HepG2 (cell line): ENCODE results near the gene USP30. TPM values are rescaled to one million over a fixed set of nuclear protein-coding genes. Genes with fewer than 3 reads are reported as not detected.

Experiments
- HNRNPLL ChIP-seq: fragments of 200-400 bp; formaldehyde crosslinking; IDR thresholded peaks from 2 replicates; pipeline ENCODE4 v1.6.1; 2017; ENCODE audit warnings: mild to moderate bottlenecking, low read depth, low read length; ENCODE audit not compliant: poor library complexity, severe bottlenecking
- MTA1 ChIP-seq: sonication (generic); formaldehyde crosslinking; IDR thresholded peaks from 2 replicates; pipeline ENCODE4 v1.4.0; 2020; ENCODE audit warnings: missing genetic modification reagents, mild to moderate bottlenecking, borderline replicate concordance
- SIX1 ChIP-seq: sonication (generic); formaldehyde crosslinking; IDR thresholded peaks from 2 replicates; pipeline ENCODE4 v1.4.0; 2020; ENCODE audit warnings: missing genetic modification reagents, borderline replicate concordance
- SRSF1 ChIP-seq: fragments of 200-400 bp; formaldehyde crosslinking; optimal IDR thresholded peaks from 2 replicates; pipeline ENCODE3; 2017; ENCODE audit warnings: mild to moderate bottlenecking, low read depth, low read length, moderate library complexity
- TCF12 ChIP-seq, 2 experiments: fragments of 450-650 bp in 1 of 2; sonication (generic) in 1 of 2; formaldehyde crosslinking in 1 of 2; IDR thresholded peaks; 2 replicates each; pipeline versions ENCODE4 v1.6.1 to v1.8.0; 2017 to 2022; ENCODE audit warnings: antibody characterized with exemption in 1 of 2, mild to moderate bottlenecking in 1 of 2, missing genetic modification reagents in 1 of 2, moderate library complexity in 1 of 2
- ZNF709 ChIP-seq: sonication (generic); formaldehyde crosslinking; IDR thresholded peaks from 2 replicates; pipeline ENCODE4 v1.5.0; 2020; ENCODE audit warnings: mild to moderate bottlenecking, missing genetic modification reagents
- polyA plus RNA-seq, 8 experiments: library from polyadenylated mRNA; depleted of rRNA in 3 of 8; stranded (reverse) in 7 of 8; unstranded in 1 of 8; fragments of >200 nt; fragmentation: Illumina TruSeq in 4 of 8; extraction: Trizol in 4 of 8; gene quantifications; 2 replicates each; pipeline versions ENCODE4 v1.2.1 to v1.2.3, GENCODE V29; 2011 to 2016; ENCODE audit warnings: low read depth in 4 of 8, missing spikeins in 1 of 8, mixed read lengths in 1 of 8; ENCODE audit not compliant: insufficient read depth in 1 of 8
- total RNA-seq, 5 experiments: library from RNA; depleted of rRNA; stranded (reverse); fragments of >200 nt; fragmentation: Illumina TruSeq; extraction: Trizol; gene quantifications; 2 replicates each; pipeline ENCODE4 v1.2.3, GENCODE V29; 2016; ENCODE audit warnings: low read depth in 1 of 5
- TF ChIP-seq, protein P1 (sequence below): sonication (generic); formaldehyde crosslinking; IDR thresholded peaks from 2 replicates; pipeline ENCODE4 v1.5.0; 2020; ENCODE audit warnings: mild to moderate bottlenecking, missing genetic modification reagents, borderline replicate concordance
- TF ChIP-seq, protein P2 (sequence below): sonication (generic); formaldehyde crosslinking; IDR thresholded peaks from one replicate; pipeline ENCODE4 v1.5.1; 2020; ENCODE audit warnings: mild to moderate bottlenecking, missing genetic modification reagents; ENCODE audit errors: not compliant biosample characterization
- TF ChIP-seq, protein P3 (sequence below): sonication (generic); formaldehyde crosslinking; IDR thresholded peaks from 2 replicates; pipeline ENCODE4 v1.5.1; 2020; ENCODE audit warnings: missing genetic modification reagents, mild to moderate bottlenecking, borderline replicate concordance

USP30 gene
- total and polyA plus RNA-seq, 2 of the 13 experiments (the other 11 are each of a cell fraction or from before 2014, with no cell fraction given), result 11.2 to 20.8 TPM

GRCh38 chr12:109020796-109021380, 31.5 kb upstream of the USP30 start, which contains the start of gene SVOP (continued):
- TF ChIP-seq, protein P1, sequence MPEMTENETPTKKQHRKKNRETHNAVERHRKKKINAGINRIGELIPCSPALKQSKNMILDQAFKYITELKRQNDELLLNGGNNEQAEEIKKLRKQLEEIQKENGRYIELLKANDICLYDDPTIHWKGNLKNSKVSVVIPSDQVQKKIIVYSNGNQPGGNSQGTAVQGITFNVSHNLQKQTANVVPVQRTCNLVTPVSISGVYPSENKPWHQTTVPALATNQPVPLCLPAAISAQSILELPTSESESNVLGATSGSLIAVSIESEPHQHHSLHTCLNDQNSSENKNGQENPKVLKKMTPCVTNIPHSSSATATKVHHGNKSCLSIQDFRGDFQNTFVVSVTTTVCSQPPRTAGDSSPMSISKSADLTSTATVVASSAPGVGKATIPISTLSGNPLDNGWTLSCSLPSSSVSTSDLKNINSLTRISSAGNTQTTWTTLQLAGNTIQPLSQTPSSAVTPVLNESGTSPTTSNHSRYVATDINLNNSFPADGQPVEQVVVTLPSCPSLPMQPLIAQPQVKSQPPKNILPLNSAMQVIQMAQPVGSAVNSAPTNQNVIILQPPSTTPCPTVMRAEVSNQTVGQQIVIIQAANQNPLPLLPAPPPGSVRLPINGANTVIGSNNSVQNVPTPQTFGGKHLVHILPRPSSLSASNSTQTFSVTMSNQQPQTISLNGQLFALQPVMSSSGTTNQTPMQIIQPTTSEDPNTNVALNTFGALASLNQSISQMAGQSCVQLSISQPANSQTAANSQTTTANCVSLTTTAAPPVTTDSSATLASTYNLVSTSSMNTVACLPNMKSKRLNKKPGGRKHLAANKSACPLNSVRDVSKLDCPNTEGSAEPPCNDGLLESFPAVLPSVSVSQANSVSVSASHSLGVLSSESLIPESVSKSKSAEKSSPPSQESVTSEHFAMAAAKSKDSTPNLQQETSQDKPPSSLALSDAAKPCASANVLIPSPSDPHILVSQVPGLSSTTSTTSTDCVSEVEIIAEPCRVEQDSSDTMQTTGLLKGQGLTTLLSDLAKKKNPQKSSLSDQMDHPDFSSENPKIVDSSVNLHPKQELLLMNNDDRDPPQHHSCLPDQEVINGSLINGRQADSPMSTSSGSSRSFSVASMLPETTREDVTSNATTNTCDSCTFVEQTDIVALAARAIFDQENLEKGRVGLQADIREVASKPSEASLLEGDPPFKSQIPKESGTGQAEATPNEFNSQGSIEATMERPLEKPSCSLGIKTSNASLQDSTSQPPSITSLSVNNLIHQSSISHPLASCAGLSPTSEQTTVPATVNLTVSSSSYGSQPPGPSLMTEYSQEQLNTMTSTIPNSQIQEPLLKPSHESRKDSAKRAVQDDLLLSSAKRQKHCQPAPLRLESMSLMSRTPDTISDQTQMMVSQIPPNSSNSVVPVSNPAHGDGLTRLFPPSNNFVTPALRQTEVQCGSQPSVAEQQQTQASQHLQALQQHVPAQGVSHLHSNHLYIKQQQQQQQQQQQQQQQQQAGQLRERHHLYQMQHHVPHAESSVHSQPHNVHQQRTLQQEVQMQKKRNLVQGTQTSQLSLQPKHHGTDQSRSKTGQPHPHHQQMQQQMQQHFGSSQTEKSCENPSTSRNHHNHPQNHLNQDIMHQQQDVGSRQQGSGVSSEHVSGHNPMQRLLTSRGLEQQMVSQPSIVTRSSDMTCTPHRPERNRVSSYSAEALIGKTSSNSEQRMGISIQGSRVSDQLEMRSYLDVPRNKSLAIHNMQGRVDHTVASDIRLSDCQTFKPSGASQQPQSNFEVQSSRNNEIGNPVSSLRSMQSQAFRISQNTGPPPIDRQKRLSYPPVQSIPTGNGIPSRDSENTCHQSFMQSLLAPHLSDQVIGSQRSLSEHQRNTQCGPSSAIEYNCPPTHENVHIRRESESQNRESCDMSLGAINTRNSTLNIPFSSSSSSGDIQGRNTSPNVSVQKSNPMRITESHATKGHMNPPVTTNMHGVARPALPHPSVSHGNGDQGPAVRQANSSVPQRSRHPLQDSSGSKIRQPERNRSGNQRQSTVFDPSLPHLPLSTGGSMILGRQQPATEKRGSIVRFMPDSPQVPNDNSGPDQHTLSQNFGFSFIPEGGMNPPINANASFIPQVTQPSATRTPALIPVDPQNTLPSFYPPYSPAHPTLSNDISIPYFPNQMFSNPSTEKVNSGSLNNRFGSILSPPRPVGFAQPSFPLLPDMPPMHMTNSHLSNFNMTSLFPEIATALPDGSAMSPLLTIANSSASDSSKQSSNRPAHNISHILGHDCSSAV, result no peak
- no peak for TF ChIP-seq SRSF1
- TF ChIP-seq TCF12 (IDR thresholded peaks at IDR 0.05), result no peak
- TF ChIP-seq TCF12 (CRISPR knock-in tag; IDR thresholded peaks at IDR 0.05), result no peak
- TF ChIP-seq, protein P2, sequence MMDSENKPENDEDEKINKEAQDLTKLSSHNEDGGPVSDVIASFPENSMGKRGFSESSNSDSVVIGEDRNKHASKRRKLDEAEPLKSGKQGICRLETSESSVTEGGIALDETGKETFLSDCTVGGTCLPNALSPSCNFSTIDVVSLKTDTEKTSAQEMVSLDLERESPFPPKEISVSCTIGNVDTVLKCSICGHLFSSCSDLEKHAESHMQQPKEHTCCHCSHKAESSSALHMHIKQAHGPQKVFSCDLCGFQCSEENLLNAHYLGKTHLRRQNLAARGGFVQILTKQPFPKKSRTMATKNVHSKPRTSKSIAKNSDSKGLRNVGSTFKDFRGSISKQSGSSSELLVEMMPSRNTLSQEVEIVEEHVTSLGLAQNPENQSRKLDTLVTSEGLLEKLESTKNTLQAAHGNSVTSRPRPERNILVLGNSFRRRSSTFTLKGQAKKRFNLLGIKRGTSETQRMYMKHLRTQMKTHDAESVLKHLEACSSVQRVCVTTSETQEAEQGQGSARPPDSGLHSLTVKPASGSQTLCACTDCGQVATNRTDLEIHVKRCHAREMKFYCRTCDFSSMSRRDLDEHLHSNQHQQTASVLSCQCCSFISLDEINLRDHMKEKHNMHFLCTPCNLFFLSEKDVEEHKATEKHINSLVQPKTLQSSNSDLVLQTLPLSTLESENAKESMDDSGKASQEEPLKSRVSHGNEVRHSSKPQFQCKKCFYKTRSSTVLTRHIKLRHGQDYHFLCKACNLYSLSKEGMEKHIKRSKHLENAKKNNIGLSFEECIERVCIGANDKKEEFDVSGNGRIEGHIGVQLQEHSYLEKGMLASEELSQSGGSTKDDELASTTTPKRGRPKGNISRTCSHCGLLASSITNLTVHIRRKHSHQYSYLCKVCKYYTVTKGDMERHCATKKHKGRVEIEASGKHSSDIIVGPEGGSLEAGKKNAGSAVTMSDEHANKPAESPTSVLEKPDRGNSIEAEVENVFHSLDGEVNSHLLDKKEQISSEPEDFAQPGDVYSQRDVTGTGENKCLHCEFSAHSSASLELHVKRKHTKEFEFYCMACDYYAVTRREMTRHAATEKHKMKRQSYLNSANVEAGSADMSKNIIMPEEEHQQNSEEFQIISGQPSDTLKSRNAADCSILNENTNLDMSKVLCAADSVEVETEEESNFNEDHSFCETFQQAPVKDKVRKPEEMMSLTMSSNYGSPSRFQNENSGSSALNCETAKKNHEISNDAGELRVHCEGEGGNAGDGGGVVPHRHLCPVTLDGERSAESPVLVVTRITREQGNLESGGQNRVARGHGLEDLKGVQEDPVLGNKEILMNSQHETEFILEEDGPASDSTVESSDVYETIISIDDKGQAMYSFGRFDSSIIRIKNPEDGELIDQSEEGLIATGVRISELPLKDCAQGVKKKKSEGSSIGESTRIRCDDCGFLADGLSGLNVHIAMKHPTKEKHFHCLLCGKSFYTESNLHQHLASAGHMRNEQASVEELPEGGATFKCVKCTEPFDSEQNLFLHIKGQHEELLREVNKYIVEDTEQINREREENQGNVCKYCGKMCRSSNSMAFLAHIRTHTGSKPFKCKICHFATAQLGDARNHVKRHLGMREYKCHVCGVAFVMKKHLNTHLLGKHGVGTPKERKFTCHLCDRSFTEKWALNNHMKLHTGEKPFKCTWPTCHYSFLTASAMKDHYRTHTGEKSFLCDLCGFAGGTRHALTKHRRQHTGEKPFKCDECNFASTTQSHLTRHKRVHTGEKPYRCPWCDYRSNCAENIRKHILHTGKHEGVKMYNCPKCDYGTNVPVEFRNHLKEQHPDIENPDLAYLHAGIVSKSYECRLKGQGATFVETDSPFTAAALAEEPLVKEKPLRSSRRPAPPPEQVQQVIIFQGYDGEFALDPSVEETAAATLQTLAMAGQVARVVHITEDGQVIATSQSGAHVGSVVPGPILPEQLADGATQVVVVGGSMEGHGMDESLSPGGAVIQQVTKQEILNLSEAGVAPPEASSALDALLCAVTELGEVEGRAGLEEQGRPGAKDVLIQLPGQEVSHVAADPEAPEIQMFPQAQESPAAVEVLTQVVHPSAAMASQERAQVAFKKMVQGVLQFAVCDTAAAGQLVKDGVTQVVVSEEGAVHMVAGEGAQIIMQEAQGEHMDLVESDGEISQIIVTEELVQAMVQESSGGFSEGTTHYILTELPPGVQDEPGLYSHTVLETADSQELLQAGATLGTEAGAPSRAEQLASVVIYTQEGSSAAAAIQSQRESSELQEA (CRISPR knock-in tag), result no peak
- TF ChIP-seq SIX1 (CRISPR knock-in tag), result no peak
- TF ChIP-seq HNRNPLL, result peak; percentile 47
- TF ChIP-seq MTA1, result peak; percentile 50; the same call in 1 of the 2 replicates
- TF ChIP-seq ZNF709 (CRISPR knock-in tag), result peak; percentile 85
- TF ChIP-seq, protein P3, sequence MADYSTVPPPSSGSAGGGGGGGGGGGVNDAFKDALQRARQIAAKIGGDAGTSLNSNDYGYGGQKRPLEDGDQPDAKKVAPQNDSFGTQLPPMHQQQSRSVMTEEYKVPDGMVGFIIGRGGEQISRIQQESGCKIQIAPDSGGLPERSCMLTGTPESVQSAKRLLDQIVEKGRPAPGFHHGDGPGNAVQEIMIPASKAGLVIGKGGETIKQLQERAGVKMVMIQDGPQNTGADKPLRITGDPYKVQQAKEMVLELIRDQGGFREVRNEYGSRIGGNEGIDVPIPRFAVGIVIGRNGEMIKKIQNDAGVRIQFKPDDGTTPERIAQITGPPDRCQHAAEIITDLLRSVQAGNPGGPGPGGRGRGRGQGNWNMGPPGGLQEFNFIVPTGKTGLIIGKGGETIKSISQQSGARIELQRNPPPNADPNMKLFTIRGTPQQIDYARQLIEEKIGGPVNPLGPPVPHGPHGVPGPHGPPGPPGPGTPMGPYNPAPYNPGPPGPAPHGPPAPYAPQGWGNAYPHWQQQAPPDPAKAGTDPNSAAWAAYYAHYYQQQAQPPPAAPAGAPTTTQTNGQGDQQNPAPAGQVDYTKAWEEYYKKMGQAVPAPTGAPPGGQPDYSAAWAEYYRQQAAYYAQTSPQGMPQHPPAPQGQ (CRISPR knock-in tag), result no peak
